Stimulated activated CD8-positive, alpha-beta memory T cell treated with anti-CD3 and anti-CD28 coated beads, Interleukin-12 subunit alpha, Interleukin-12 subunit beta, amount 100 ng/mL, for 1 hour (primary cell): ENCODE results near the gene SUN1.

ENCODE experiments used
- DNase-seq: peaks from one replicate; pipeline ENCODE4 v3.0.0-alpha.2; 2020; ENCODE audit warnings: low read depth

SUN1 gene

GRCh38 chr7:879093-879492 lies 46.8 kb downstream of the SUN1 start:
- no peak for DNase-seq

- no peak for DNase-seq
These were observed 47.4 kb downstream of the SUN1 start for GRCh38 chr7:879706-880105.

GRCh38 chr7:880450-880849 lies 48.2 kb downstream of the SUN1 start:
- no peak for DNase-seq

GRCh38 chr7:881441-882234 lies 49.4 kb downstream of the SUN1 start:
- no peak for DNase-seq

GRCh38 chr7:882336-883035 lies 50.2 kb downstream of the SUN1 start:
- DNase-seq = no peak

GRCh38 chr7:883055-884021 lies 51.1 kb downstream of the SUN1 start:
- DNase-seq = no peak

DNA sequence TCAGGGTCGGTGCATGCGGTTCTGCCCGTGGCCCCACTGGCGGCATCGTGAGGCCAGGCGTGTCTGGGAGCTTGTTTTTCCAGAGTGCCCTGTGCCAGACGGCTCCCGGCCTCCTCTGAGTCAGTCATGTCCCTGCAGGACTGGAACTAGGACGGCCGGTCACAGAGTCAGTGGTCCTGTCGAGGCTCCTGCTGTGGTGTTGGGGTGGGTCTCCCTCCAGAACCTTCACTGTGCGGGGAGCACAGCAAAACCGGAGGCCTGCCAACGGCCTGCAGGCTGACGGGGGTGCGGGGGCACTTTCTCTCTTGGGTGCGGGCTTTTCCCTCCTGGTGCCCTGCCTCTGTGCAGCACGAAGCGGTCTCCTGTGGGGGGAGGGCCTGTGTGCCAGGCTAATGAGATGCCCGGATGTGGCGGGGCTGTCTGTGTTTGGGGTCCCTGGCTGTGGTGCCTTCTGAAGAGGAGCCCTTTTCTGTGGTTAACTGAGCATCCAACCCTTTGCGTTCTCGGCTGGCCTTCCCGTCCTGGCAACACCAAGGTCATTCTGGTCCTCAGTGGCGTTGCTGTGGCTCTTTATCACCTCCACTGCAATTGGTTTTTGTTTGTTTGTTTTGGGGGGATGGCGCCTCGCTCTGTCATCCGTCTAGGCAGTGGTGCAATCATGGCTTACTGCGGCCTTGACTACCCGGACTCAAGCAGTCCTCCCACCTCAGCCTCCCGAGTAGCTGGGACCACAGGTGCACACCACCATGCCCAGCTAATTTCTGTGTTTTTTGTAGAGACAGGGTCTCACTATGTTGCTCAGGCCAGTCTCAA lies 52.1 kb downstream of the SUN1 start:
- DNase-seq = no peak

DNA sequence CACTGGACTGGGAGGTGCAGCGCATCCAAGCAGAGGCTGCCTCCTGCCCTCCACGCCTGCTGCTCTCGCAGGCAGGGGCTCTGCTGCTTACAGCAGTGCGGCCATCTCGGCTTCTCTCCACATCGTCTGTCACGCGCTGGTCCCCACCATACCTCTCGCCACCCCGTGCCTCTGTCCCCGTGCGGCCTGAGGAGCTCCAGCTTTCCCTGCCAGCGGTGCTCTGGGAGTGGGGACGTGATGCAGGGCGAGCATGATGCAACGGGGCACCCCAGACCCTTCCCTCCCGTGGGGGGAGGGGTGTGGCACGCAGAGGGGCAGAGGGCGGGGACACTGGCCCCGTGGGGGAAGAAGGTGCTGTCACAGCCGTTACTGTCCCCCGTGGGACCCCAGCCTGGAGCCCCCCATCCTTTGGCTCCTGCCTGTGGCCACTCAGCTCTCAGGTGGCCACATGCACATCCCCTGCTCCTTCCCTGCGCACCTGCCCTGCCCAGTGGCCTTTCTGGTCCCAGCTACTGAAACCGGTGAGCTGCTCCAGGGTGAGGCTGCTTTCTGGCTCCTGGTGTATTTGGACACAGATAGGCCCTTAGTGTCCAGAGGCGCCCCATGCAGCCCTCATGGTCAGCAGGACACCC lies 53.1 kb downstream of the SUN1 start:
- DNase-seq = no peak

DNA sequence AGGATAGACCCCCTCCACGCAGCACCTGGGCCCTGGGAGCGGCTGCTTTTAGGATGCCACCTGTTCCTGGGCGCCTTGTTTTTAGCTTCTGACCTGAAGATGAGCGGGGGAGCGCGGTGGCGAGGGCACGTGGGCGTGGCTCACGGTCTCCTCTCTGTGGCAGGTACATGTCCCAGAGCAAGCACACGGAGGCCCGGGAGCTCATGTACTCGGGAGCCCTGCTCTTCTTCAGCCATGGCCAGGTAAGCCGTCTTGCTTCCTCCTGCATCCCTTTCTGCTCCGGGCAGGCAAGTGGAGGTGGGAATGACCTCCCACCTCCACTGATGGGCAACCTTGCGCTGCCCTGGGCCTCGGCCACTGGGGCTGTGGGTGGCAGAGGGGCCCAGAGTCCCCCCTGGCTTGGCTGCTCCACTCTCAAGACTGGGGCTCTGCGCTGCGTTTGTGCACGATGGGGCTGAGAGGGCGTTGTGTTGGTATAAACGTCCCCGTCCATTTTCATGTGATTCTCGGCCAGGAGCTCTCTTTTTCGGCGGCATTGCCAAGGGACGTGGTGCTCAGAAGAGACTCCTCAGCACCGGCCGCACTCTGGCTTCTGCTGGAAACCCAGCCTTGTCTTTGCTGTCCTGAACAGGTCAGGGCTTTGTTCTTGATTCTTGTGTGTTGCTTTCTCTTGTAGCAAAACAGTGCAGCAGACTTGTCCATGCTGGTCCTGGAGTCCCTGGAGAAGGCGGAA lies 53.8 kb downstream of the SUN1 start:
- no peak for DNase-seq

DNA sequence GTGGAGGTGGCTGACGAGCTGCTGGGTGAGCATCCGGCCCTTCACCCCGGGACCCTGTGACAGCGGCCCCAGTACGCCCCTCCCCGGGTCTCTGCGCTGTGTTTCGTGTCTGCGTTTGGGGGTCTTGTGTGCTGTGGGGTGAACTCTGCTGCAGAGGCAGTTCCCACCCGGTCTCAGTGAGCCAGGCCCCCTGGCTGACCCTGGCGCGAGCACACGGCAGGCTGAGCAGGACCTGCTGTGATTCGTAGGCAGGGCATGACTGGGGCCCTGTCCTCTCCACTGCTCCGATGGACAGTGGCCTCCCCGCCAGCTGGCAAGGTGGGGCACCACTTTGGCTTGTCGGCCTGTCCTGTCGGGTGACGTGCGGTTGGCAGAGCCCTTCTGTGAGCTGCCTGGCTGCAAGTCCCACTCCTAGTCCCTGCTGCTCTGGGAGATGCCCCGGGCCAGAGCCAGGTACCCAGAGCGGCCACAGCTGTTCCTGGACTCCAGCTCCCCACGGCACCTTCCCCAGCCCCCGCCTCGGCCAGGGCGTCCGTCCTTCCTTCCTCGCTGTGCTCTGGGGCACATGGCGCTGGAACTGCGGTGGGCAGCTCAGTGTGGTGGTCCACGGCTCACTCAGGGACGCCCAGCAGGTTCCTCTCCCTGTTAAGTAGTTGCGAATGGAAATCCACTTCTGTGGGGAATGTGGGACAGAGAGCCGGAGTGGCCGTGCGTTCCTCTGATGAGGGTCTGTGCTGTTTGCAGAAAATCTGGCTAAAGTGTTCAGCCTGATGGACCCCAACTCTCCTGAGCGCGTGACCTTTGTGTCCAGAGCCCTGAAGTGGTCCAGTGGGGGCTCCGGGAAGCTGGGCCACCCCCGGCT lies 54.6 kb downstream of the SUN1 start:
- DNase-seq = no peak

- DNase-seq = no peak
These were observed 55.2 kb downstream of the SUN1 start for GRCh38 chr7:887488-887820.

- no peak for DNase-seq
These were observed 56.1 kb downstream of the SUN1 start for GRCh38 chr7:888081-889024.

DNA sequence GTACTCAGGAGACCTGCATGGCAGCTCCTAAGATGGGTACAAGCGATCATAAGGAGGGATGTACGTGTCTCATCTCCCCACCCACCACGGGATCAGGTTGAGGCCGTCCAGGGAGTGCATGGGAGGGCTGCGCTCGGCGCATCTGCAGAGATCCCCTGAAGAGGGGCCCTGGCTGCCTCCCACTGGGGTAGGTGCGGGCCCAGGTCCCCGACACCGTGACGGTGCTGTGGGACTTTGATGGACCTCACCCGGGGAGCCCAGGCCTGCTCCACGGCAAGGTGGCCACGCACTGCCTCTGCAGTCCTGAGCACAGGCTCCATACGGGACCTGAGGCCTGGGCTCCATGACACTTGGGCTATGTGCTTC lies 56.7 kb downstream of the SUN1 start:
- DNase-seq = no peak

DNA sequence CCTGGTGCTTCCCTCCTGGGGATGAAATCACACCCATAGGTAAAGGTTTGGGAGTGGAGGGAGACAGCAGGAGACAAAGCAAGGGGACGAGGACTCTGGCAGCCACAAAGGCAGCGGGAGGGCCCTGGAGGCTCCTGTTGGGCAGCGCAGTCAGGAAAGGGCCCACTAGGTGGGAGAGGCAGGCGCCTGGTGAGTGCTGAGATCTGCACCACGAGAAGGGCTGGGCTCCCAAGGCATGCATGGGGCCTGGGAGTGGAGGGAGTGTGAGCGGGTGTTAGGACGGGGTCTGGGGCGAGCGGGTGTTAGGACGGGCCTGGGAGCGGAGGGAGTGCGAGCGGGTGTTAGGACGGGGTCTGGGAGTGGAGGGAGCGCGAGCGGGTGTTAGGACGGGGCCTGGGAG lies 57.1 kb downstream of the SUN1 start:
- no peak for DNase-seq

- DNase-seq = no peak
These were observed 58.6 kb downstream of the SUN1 start for GRCh38 chr7:890868-891267.

DNA sequence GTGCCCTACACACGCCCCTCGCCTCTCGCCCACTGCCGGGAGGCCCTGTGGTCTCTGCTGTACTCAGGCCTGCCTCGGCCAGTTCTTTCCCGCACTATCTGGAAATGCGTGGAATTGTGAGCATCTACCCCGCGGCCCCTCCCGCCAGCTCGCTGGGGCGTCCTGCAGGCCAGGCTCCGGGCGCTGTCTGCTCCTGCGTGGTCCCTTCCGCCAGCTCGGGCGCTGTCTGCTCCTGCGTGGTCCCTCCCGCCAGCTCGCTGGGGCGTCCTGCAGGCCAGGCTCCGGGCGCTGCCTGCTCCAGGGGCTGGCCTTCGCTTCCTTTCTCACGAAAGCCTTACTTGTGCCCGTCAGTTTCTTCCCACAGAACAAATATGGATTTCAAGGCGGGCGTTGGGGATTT lies 59.0 kb downstream of the SUN1 start:
- no peak for DNase-seq

- no peak for DNase-seq
These were observed 59.5 kb downstream of the SUN1 start for GRCh38 chr7:891805-892204.
